ENCODE measurements around the gene TDRD9.

The TDRD9 gene

DNA sequence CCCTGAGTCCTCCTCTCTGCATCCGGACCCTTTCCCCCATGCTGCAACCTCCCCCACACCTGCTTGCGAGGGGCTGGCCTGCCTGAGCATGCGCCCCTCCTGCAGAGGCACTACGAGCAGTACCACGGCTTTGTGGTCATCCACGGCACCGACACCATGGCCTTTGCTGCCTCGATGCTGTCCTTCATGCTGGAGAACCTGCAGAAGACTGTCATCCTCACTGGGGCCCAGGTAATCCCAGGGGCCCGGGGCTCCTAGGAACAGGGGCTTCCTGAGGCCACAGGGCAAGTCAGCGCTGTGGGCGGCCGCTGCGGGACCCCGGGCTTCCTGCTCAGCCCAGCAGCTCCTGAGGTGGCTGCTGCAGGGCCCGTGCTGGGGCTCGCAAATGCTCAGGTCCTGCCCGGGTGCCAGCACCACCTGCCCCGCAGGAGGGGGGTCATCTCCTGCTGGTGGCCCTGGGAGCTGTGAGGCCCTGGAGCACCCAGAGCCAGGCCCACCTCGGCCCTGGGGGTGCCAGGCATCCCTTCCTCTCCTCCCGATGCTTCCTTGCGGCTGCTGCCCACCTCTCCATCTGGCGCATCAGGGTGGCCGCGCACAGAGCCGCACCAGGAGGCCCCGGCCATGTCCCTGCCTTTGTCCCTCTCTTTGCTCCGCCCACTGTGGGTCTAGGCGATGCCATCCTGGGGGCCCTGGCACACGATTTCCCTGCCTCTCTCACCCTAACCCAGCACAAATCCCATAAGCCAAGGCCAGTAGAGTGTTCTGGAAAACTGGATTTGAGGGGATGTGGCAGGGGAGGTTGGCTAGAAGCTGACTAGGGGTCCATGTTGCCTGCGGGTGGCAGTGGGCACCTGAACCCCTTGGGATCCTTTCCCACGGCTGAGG lies 167.4 kb downstream of the TDRD9 start:
- no peak for DNase-seq

DNA sequence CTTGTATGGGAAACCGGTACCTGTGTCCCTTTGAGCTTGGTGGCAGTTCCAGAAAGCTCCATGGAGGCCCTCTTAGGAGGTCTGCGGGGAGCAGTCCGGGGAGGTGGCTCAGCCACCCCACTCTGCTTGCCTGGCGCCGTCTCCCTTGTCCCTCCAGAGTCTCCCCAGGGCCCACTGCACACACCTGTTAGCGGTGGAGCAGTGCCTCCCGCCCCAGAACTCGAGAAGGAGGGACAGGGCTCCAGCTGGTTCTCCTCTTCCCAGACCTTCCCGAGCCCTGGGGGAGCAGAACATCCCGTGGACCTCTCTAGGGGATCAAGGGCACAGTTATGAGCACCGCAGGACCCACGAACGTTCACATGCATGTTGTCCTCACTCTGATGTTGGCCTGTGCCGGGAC lies 168.1 kb downstream of the TDRD9 start:
- DNase-seq, result no peak

DNA sequence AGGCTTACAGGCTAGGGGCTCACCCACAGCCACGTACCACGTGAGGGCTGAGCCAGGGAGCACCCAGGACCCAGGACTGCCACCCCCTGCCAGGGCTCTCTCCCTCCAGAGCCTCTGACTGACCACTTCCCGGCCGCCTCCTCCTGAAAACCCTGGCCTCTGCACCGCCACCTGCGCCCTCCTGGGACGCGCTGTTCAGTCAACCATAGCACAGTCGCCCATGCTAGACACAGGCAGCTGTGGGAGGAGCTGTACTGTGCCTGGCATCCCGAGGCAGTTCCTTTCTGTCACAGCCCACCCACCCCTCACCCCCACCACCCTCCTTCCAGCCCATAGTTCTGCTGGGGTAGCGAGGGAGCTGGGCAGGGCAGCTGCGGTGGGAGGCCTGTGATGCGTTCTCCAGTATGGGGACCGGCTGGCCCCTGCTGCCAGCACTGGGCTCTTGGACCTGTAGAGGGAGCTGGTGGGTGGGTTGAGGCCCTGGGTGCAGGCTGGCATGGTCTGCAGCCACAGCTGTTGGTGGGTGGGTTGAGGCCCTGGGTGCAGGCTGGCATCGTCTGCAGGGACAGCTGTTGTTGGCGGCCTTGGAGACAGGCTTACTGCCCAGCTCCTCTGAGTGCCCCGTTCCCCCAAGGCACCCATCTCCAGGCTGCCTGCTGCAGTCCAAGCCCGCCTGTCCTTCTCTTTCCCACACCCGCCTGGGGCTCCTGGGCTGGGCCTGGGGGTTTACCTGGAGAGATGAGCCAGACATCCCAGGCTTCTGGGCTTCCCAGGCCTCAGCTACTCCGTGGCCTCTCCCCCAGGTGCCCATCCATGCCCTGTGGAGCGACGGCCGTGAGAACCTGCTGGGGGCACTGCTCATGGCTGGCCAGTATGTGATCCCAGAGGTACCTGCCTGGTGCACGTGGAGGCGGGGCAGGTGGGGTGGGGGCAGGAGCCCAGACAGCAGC lies 168.8 kb downstream of the TDRD9 start:
- no peak for DNase-seq

DNA sequence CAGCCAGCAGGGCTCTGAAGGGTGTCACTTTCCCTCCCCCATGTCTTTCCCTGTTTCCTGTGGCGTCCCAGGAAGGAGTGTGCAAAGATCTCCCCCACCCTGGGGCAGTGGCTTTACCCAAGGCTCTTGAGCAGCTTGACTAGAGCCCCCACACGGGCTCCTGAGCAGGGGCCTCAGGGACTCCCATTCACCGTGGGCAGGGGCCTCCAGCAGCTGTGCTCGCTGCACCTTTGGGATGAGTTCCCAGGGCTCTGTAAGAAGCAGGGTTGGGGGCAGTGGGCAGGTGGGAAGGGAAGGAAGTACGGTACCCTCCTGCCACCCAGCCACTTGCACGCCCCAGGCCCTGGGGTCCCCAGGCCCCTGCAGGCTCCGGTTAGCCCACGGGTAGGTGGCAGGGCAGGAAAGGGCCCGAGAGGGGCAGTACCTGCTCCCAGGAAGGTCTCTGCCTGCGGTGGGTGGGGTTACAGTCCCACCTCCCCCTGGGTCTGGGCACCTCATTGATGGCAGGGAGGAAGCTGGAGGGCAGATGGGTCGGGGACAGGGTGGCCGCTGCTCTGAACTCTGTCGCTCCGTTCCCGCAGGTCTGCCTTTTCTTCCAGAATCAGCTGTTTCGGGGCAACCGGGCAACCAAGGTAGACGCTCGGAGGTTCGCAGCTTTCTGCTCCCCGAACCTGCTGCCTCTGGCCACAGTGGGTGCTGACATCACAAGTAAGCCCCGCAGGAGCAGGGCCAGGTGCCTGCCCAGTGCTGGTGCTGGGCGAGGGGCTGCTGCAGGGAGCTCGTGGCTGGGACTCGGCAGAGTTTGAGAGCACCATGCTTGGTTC lies 170.2 kb downstream of the TDRD9 start:
- DNase-seq, result no peak

DNA sequence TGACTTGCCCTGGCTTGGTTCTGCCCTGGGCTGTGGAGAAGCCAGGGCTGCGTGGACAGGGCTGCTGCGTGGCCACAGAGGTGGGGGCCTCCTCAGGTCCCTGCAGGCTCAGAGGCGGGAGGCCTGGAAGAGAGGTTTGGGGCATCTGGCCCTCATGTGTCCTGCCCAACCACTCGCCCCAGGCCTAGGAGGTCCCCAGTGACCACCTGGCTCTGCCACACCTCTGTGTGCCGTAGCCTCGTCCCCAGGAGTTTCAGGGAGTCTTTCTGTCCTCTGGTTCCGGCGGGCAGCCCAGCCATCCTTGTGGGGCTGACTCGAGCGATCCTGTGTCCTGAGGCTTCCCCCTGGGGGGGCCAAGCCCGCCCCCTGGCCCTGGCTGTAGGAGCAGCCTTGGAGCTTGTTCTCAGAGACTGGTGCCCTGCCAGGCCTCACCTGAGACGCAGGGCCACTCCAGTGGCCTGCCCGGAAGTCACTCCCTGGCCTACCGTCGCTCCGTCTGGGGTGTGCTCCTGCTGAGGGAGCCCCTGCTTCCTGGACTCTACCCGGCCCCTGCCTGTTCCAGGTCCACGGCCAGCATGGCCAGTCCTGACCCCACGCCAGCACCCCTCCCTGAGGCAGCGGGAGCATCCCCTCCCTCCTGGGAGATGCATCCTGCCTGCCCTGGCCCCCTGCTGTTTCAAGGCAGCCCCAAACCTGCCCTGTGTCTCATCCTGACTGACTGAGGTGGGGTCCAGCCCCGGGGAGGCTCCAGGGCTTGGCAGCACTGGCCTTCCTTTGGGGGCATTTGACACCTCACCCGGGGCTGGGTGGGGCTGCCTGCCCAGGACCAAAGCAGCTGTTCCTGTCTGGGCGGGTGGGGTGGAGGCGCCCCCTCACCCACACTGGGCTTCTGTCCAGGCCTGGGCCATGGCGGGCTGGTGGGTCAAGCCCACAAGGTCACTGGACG lies 171.1 kb downstream of the TDRD9 start:
- no peak for DNase-seq

DNA sequence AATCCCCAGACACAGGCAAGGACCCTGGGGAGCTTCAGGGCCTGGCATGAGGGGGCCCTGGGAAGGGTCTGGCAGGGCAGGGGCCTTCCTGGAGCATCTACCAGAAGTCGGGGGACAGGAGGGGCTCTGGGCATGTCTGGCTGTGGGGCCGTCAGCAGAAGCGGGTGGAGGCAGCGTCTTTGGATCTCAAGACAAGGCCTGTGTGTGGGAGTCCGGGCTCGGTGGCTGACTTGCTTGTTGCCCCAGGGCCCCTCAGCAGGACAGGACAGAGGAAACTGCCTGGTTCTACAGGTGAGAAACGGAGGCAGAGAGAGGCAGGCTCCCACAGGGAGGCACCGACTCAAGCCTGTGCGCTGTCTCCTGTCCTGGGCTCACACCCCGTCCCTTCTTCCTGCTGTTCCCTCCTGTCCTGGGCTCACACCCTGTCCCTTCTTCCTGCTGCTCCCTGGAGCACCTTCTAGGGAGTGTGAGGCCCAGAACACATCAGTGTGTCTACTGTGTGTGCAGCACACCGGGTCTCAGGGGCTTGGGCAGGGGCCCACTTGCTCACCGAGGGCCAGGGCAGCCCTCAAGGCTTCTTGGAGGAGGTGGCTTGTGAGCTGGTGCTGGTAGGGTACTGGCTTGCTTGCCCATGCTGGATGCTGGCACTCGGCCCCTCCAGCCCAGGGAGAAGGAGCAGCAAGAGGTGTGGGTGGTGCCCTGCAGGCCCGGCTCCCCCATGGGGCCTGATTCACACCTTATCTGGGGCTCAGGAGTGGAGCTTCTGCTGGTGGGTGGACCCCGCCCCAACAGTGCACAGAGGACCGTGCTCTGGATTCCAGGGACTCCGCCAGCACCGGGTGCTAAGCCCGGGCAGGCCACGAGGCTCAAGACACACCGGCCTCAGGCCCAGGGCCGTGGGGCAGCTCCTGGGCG lies 172.2 kb downstream of the TDRD9 start:
- peak; percentile 61 for DNase-seq

DNA sequence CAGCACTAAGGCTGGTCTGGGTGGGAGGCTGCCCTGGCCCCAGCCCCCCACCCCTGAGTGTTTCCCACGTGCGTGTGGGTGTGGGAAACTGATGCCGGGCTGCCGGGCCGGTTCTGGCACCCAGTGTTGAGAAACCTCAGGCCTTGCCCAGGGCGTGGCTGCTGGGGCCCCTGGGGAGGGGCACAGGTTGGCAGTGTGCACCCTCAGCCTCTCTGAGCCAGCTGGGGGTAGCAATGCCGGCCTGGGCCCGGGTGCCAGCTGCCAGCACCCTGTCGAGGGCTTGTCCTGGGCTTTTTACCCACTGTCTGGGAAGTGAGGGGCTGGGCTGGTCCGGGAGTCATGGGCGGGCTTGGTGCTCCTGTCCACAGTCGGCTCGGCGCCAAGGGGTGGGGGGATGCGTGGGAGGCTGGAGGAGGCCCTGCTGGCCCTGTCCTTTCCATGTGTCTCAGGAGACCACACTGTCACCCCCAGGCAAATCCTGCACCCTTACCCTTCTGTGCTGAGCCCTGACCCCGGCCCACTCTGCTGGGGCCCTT lies 172.9 kb downstream of the TDRD9 start:
- no peak for DNase-seq

DNA sequence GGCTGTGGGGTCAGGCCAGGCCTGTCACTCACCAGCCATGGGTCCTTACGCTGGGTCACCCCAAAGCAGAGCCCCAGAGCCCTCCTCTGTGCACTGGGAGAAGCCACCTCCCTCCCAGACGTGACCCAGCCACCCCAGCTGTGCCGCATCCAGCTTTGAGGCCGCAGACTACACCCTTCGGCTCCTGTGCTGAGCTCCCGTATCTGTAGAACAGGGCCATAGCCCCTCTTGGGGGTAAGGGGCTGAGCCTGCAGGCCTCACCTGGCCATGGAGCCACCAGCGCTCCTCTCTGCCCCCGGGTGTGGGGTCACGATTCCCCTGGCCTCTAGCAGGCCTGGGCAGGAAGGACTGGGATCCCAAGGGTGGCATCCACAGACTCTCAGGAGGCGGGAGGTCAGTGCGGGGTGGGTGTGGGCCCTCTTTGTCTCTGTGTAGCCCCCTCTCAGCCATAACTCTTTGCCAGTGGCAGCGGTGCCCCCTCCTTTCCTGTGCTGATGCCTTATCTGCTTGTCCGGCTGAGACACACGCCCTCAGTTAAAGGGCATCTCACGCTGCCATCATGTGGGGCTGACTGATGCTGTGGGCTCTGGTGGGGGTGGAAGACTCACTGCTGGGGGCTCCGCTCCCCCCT lies 173.5 kb downstream of the TDRD9 start:
- peak; percentile 46 for DNase-seq

Measured in islet precursor cell (in vitro differentiated cells).